Cardiac septum (tissue), 1 donor: ENCODE measurements around the gene TBC1D19. TPM values are rescaled to one million over a fixed set of nuclear protein-coding genes. Genes with fewer than 3 reads are reported as not detected.
"Not testable (repeated sequence)": the region's sequence is repeated elsewhere in the genome, so short reads cannot be mapped to it uniquely, and the experiment has no call there.

ENCODE experiments used
- DNase-seq: peaks from one replicate; pipeline ENCODE4 v3.0.0-alpha.2; 2020; ENCODE audit warnings: low spot score
- intact Hi-C: fragments of 100-400 bp; cut with DNase I; formaldehyde crosslinking; loops from one replicate; pipeline ENCODE4 v1.14.0; 2022
- long read RNA-seq: library from polyadenylated mRNA; unstranded; transcript quantifications from one replicate; pipeline ENCODE4 v2.0.0, GENCODE V29; 2021
- total RNA-seq: library from RNA; stranded (reverse); fragmentation: NEBNext Ultra II Directional; extraction: Animal tissue kit (Norgen Biotek cat#: 25700); gene quantifications from one replicate; pipeline ENCODE4 v1.2.1, GENCODE V29; 2021
- donor health status: DM: no; HTN: no; CAD: no.

Gene TBC1D19, protein sequence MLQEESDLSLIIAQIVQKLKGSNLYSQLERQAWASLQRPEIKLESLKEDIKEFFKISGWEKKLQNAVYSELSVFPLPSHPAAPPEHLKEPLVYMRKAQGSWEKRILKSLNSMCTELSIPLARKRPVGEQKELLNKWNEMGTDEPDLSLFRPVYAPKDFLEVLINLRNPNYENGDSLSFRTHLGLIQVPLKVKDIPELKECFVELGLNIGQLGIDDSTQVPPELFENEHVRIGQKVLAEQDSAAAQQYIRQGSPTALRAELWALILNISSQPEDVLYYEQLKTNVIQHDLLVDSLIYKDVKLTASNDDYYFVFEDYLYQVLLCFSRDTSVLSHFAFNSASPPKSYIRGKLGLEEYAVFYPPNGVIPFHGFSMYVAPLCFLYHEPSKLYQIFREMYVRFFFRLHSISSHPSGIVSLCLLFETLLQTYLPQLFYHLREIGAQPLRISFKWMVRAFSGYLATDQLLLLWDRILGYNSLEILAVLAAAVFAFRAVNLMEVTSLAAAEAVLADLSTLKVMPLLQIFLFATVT
- total RNA-seq: 8.9 TPM
- long read RNA-seq, transcript TBC1D19-201 (21 exons, 2,263 nt): major isoform, 6 of 16 reads
- long read RNA-seq, partial matches to known transcripts: 3 of 16 reads
- long read RNA-seq, other reads (novel, unspliced or antisense): 7 of 16 reads

DNA sequence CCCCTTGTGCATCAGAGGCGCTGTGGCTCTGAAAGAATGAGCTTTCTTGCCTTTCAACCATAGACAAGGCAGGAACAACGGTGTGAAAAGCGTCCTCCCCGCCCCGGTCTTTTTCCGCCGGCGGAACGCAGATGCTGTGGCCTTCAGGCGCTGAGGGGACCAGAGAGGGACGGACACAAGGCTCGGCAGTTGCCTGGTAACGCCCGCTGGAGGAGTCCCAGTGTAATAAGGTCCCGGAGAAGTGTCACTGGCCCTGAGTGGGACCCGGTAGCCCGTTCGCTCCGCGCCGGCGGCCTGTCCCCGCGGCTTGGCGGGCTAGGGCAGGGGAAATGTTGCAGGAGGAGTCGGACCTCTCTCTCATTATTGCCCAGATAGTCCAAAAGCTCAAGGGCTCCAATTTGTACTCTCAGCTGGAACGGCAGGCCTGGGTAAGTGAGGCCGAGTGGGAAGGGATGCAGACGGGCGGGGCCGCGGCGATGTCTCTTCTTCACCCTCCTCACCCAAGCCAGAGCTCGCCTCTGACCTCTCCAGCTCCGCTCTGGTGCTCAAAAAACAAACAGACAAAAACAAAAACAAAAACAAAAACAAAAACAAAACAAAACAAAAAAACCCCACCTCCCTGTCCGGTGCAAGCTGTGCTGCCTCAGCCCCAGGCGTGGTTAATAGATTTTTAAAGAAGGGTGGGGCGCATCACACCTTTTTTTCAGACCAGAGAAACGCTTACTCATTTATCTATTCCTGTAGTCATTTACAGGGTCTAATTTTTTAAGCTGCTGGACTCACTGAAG lies at the start of gene TBC1D19:
TBC1D19 (plus strand) TSS at position 220 of the 788 bp plus-strand sequence; CDS start at position 330, 110 bp downstream.
- DNase-seq: peak; percentile 93
- intact Hi-C loops: loop anchor here (1.0 to 10.0 kb wide), 3 partner anchors 267 to 411 kb away; no protein-coding TSS in a partner anchor

DNA sequence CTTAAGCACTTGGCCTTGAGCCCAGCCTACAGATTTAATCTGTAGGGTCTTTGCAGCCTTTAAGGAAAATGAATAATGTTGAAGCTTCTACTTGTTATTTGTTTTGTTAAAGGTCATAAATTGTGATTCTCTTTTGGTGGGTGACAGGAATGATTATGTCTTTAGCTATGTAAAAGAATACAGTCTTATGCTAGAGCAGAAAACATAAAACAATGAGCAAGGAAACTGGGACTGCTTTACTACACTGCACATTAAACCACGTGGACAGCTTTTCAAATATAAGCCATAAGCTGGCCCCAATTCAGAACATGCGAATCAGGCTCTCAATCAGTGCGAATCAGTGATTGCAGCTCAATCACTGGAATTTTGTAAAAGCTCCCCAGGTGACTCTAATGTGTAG lies 40.9 kb upstream of the TBC1D19 start:
- intact Hi-C loops: no loop called here
- DNase-seq: no peak

DNA sequence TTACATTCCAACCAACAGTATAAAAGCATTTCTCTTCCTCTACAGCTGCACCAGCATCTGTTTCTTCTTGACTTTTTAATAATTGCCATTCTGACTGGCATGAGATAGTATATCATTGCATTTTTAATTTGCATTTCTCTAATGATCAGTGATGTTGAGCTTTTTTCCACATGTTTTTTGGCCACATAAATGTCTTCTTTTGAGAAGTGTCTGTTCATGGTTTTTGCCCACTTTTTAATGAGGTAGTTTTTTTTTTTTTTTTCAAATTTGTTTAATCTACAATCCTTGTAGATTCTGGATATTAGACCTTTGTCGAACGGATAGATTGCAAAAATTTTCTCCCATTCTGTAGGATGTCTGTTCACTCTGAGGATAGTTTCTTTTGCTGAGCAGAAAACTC lies 39.5 kb upstream of the TBC1D19 start:
- intact Hi-C loops: no loop called here
- DNase-seq: no peak

DNA sequence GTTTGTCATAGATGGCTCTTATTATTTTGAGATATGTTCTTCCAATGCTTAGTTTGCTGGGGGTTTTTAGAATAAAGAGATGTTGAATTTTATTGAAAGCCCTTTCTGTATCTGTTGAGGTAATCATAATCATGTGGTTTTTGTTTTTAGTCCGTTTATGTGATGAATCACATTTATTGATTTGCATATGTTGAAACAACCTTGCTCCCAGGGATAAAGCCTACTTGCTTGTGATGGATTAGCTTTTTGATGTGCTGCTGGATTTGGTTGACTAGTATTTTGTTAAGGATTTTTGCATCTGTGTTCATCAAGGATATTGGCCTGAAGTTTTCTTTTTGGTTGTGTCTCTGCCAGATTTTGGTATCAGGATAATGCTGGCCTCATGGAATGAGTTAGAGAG lies 35.5 kb upstream of the TBC1D19 start:
- intact Hi-C loops, DNase-seq: not testable (repeated sequence)

DNA sequence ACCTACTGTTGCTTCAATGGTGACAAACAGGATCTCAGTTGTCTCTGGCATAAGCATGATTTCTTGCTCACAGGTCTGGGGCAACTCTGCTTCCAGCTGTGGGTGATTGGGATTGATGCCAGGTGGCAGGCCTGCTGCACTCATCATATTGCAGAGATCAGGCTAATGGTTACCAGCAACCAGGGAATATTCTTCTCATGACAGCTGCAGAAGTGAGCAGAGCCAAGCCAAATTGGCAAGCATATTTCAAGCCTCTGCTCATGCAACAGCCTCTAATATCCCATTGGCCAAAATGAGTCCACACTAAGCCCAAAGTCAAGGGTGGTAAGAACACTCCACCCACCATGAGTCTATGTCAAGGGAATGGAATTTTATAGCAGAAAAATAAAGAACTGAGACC lies 26.7 kb upstream of the TBC1D19 start:
- intact Hi-C loops: no loop called here
- DNase-seq: no peak

DNA sequence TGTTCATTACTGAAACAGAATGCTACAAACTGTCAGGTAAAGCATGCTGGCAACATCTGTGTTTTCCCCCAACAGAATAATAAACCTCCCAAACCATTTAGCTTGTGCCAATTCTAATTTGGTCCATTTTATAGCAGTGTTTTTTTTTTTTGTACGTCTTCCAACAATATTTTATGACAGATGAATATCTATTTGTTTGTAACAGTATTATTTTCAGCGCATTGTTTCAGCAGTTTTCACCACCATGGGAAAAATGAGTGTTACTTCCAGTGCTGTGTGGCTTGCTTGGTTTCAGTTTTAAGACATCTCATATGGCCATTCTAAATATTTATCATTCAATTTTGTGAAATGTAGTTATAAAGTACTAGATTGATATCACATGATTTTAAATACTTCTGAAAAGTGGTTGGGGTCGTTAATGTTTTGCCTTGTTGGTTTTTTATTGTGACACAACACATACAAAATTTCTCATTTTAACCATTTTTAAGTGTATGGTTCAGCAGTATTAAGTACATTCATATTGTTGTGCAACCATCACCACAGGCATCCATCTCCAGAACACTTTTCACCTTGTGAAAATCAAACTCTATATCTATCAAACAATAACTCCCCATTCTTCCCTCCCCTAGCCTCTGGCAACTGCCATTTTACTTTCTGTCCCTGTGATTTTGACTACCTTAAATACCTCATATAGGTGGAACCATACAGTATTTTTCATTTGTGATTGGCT lies 25.6 kb upstream of the TBC1D19 start:
- no peak for DNase-seq
- intact Hi-C loops: no loop called here

DNA sequence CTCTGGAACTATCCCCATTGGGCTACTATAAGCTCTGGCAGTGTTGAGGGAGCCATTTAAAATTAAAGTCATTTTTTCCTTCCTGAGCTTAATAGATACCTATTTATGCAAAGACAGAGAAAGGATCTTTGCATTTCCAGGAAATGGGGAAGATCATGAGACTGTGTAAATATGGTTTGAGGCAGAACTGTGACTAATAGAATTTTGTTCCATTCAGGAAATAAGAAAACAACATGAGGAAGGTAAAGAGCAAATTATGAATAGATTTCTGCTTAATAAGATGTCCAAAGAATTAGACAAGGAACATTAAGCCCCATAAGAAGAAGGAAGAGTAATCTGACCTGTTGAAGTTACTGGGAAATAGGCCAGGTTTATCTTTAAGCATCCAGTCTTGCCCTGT lies 17.8 kb upstream of the TBC1D19 start:
- no peak for DNase-seq
- intact Hi-C loops: no loop called here

DNA sequence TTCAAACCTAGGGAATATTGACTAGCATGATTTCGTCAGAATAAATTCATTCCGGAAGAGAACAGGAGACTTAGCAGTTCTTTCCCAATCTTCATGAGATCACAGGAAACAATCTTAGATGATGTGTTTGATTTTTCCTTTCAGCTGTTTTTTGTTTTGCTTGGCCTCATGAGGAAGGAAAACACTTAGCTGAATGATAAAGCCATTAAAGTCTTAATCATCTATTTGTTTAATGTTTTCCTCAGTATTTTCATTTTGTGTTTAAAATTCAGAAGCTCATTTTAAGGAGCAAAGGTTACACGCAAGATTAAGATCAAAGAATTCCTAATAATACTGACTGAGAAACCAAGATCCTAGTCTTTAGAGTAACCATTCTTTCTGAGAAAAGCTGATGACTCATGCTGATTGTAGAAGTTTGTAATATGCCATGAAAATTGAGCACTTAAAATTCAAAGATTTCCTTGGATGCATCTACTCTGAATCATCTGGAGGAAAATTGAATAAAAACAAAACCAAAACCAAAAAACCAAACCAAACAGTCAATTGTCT lies 15.4 kb upstream of the TBC1D19 start:
- intact Hi-C loops: no loop called here
- DNase-seq: no peak

DNA sequence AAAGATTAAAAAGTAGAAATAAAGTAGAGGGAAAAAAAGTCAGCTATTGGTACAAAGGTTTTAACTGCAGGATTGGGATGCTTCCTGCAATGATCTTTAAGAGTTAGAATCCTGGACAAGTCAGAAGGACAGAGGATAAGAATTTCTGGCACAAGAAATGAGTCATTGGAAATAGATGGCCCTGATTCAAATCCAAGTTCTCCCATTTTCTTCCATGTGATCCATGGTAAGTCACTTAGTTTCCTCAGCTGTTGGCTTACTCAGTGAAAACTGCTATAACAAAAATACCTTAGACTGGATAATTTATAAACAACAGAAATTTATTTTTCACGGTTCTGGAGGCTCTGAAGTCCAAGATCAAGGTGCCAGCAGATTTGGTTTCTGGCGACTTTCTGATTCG lies 13.3 kb upstream of the TBC1D19 start:
- DNase-seq: no peak
- intact Hi-C loops: no loop called here

DNA sequence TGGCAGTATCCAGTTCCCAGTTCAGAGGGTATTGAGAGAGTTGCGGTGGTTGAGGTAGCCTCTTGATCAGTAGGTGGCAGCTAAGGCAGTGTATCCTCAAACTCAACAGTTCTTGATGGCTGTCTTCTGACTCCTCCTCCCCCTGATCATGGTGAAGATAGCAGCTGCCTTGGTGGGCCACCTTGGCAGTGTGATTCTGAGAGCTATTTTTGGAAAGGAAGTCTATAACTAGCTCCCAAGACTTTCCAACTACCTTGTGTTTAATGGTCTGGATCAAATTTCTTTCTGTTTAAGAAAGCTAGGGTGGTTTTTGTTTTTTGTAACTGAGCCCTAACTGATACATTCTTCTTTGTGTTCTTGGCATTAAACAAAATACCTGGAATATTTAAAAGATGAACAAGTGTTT lies 10.5 kb upstream of the TBC1D19 start:
- DNase-seq: no peak
- intact Hi-C loops: no loop called here

DNA sequence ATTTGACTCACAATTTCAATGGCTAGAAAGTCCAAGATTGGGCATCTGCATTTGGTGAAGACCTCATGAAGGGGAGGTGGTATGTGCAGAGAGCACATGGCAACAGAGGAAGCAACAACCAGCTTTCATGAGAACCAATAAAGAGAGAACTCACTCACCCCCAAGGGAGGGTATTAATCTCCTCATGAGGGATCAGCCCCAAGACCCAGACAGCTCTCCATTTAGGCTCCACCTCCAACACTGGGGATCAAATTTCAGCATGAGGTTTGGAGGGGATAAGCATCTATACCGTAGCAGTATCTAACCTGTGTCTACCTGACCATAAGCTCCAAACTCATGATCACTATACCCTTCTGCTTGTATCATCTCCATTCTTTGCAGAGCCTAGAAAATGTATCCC lies 9.3 kb upstream of the TBC1D19 start:
- intact Hi-C loops: no loop called here
- DNase-seq: no peak

DNA sequence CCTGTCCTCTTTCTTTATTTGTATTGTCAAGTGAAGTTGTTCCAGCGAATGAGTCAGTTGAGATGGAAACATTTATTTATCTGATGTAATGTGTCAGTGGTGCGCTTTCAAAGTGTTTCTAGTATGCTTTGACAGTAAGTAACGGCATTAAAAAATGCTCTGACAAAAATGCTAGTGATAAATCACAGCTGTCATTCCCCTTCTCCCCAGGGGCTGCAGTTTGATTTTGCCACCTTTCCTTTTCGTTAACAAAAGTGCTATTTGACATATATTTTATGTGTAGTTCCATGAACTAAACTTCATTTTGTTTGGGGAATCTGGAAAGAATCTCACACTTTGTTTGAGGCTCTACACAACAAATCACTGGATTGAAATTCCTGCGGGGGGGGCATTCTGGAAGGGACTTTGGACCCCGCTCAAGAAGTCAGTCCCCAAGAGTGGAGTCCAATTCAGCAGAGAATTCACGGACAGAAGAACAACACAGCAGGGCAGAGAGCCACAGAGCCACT lies 7.6 kb upstream of the TBC1D19 start:
- intact Hi-C loops: no loop called here
- no peak for DNase-seq

DNA sequence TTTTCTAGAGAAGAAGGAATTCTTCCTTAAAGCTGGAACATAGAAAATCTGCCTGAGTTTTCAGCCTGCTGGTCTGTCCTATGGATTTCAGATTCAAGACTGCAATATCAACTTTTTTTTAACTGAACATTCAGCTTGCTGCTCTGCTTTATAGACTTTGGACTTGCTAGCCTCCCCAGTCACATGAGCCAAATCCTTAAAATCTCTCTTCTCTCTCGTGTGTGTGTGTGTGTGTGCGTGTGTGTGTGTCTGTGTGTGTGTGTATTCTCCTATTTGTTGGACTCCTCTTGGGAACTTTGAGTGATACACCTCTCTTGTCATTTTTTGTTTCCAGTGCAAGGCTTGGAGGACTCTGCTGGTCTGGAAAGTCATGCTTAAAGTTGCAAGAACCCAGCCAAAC lies 6.8 kb upstream of the TBC1D19 start:
- intact Hi-C loops: no loop called here

DNA sequence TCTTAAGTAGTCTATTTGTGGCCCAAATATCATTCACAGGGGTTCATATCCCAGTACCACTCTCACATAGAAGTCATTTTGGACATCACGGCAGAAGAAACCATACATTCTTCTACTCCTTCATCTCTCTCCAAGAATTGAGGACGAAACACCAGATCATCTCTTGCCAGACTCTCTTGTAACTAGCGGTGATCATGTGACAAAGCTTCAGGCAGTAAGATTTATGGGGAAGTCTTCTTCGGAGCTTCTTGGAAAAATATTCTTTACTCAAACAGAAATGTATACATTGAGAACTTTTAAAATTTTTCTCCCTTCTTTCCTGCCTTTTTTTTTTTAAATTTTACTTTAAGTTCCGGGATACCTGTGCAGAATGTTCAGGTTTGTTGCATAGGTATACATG lies 4.7 kb upstream of the TBC1D19 start:
- intact Hi-C loops: no loop called here
- DNase-seq: no peak

More for the DNA sequence above, 6.8 kb upstream of the TBC1D19 start:
- DNase-seq: no peak

DNA sequence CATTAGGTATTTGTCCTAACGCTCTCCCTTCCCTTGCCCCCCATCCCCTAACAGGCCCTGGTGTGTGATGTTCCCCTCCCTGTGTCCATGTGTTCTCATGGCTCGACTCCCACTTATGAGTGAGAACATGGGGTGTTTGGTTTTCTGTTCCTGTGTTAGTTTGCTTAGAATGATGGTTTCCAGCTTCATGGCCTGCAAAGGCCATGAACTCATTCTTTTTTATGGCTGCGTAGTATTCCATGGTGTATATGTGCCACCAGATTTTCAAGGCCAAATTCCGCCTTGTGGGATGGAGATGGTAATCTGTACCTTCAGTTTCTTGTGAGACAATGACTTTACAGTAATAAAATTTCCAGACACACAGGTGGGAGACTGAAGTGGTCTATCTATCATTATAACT lies 2.5 kb upstream of the TBC1D19 start:
- not testable (repeated sequence) for DNase-seq
- intact Hi-C loops: loop anchor here (5.0 to 10.0 kb wide), 2 partner anchors 264 to 413 kb away; no protein-coding TSS in a partner anchor

DNA sequence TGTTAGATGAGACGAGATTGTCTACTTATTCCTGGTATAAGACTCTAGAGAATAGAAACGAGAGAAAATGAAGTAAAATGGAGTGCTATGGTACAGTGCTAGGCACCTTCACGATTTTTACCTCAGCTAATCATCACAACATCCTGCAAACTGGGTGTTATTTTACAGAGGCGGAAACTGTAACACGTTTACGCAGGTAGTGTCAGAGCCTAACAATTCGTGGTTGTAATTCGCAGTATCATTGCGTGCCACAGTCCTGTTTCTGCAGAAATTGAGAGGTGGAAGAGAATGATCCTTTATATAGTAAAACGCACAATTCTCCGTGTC lies 383 bp upstream of the TBC1D19 start:
- intact Hi-C loops: loop anchor here (5.0 to 10.0 kb wide), 2 partner anchors 266 to 411 kb away; no protein-coding TSS in a partner anchor
- no peak for DNase-seq

DNA sequence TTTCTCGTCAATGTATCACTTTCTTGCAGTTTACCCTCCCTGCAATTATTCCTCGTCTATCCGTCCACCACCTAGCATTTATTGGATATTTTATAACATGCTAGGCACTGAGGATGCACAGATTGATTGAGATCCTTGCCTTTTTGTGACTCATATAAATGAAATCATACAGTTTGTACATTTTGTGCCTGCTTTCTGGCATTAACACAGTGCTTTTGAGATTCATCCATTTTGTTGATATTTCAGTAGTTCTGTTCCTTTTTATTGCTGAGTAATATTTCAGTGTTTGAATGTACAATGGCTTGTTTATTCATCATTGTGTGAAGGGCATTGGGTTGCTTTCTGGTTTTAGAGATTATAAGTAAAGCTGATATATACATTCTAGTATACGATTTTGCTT lies 841 bp downstream of the TBC1D19 start:
- intact Hi-C loops: loop anchor here (1.0 to 10.0 kb wide), 3 partner anchors 267 to 410 kb away; no protein-coding TSS in a partner anchor

DNA sequence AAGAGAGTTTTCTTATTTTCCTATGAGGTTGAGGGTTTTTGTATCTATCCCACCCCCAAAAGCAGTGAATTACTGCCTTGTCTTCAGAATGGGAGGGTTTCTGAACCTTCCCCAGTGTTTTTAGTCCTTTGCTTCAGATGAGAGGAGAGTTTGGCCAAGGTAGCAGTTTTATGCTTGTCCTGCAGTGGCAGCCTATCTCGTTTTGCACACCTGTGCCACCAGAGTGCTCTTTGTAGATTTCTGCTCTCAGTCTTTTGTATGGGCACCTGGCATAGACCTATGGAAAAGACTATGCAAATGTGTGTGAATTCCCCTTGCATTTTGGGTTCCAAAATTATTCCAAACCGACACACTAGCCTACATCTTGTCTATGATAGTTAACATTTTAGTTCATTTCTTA lies 5.8 kb downstream of the TBC1D19 start:
- intact Hi-C loops: loop anchor here (10.0 kb wide), 1 partner anchor 405 kb away; no protein-coding TSS in a partner anchor
- DNase-seq: no peak

More for the DNA sequence above, 841 bp downstream of the TBC1D19 start:
- DNase-seq: no peak

DNA sequence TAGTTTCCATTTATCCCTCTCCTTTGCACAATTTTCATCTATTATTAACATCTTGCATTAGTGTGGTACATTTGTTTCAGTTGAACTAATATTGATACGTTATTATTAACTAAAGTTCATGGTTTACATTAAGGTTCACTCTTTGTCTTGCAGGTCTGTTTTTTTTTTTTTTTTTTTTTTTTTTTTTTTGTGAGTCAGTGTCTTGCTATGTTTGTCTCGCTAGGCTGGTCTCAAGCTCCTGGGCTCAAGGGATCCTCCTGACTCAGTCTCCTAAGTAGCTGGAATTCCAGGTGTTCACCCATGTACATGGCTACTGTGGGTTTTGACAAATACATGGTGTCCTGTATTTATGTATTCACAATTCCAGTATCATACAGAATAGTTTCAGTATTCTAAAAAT lies 6.8 kb downstream of the TBC1D19 start:
- no peak for DNase-seq
- intact Hi-C loops: no loop called here
